GM12801 (cell line): ENCODE data around the gene NPFF.

ENCODE experiments used
- TF ChIP-seq, protein P1 (sequence below): IDR thresholded peaks from one replicate; pipeline ENCODE4 v1.5.1; 2011; ENCODE audit warnings: control low read depth; ENCODE audit not compliant: insufficient read length; ENCODE audit errors: extremely low read depth

The NPFF gene

GRCh38 chr12:53523131-53523530, 15.8 kb upstream of the NPFF start:
- TF ChIP-seq, protein P1, sequence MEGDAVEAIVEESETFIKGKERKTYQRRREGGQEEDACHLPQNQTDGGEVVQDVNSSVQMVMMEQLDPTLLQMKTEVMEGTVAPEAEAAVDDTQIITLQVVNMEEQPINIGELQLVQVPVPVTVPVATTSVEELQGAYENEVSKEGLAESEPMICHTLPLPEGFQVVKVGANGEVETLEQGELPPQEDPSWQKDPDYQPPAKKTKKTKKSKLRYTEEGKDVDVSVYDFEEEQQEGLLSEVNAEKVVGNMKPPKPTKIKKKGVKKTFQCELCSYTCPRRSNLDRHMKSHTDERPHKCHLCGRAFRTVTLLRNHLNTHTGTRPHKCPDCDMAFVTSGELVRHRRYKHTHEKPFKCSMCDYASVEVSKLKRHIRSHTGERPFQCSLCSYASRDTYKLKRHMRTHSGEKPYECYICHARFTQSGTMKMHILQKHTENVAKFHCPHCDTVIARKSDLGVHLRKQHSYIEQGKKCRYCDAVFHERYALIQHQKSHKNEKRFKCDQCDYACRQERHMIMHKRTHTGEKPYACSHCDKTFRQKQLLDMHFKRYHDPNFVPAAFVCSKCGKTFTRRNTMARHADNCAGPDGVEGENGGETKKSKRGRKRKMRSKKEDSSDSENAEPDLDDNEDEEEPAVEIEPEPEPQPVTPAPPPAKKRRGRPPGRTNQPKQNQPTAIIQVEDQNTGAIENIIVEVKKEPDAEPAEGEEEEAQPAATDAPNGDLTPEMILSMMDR = no peak

DNA sequence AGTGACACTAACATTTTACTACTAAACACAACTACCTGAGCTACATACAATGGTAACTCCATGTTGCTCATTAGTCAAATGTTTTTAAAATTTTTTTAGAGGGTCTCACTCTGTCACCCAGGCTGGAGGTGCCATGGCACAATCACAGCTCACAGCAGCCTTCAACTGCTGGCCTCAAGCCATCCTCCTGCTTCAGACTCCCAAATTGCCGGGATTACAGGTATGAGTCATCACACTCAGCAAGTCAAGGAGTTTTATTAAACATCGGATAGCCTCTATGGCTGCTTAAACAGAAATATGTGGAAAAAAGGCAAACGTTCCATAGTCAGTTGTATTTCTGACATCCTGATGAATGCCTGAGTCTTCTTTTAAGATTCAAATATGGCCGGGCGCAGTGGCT, 11.1 kb upstream of the NPFF start:
- TF ChIP-seq, protein P1 = no peak

GRCh38 chr12:53516758-53517455, 9.6 kb upstream of the NPFF start:
- TF ChIP-seq, protein P1 = no peak

- TF ChIP-seq, protein P1 = no peak
Measured at GRCh38 chr12:53515291-53515680, 8.0 kb upstream of the NPFF start.

- TF ChIP-seq, protein P1 = no peak
Measured at GRCh38 chr12:53514628-53515290, 7.5 kb upstream of the NPFF start.

GRCh38 chr12:53513712-53514410, 6.6 kb upstream of the NPFF start:
- TF ChIP-seq, protein P1 = no peak

DNA sequence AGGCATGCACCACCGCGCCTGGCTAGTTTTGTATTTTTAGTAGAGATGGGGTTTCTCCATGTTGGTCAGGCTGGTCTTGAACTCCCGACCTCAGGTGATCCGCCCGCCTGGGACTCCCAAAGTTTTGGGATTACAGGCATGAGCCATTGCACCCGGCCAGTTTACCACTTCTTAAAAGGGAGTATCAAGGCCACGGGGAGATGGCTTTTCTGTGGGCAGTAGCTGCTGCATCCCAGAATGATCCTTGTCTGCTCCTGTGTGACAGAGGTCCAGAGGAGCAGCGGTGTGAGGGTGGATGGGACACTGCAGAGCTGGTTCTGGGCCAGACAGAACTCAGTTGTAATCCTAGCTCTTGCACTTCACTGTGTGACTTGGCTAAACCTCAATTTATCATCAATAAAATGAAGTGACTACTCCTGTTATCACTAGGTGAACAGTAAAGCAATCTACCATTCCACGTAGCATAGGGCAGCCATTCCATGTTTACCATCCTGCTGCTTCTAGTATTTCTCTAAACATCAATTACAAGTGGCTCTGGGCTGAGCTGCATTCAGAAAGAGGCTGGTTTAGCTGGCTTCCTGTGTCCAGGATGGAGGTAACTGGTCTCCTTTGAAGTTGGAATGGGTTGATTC, 3.0 kb upstream of the NPFF start:
- TF ChIP-seq, protein P1 = no peak
